Esophagus muscularis mucosa (tissue), 4 donors: ENCODE measurements around the gene DOLK.
"Not testable (repeated sequence)": the region's sequence is repeated elsewhere in the genome, so short reads cannot be mapped to it uniquely, and the experiment has no call there.

ENCODE experiments used
- CTCF ChIP-seq, 3 experiments: fragments of 200-600 bp in 2 of 3; fragments of 450-650 bp in 1 of 3; sonication (generic) in 2 of 3; IDR thresholded peaks; one replicate each; pipeline ENCODE4 v1.5.1; 2017 to 2019; ENCODE audit warnings: antibody characterized with exemption in 3 of 3, mild to moderate bottlenecking in 2 of 3, moderate library complexity in 1 of 3
- EP300 ChIP-seq: sonication (generic); formaldehyde crosslinking; IDR thresholded peaks from one replicate; pipeline ENCODE4 v1.6.1; 2017; ENCODE audit warnings: antibody characterized with exemption
- POLR2AphosphoS5 ChIP-seq, 2 donors: sonication (generic); formaldehyde crosslinking; IDR thresholded peaks; one replicate each; pipeline ENCODE4 v1.6.1; 2017; ENCODE audit warnings: antibody characterized with exemption in 2 of 2

- TF ChIP-seq CTCF (IDR thresholded peaks at IDR 0.05); POLR2AphosphoS5 (IDR thresholded peaks at IDR 0.05); EP300: not testable (repeated sequence)
Observed at GRCh38 chr9:128961403-128961802, 14.0 kb upstream of the DOLK start.
